CD4-positive, alpha-beta T cell (primary cell): Measurements from ENCODE around the gene UBE2F. TPM values are rescaled to one million over a fixed set of nuclear protein-coding genes. Genes with fewer than 3 reads are reported as not detected.
A peak's percentile ranks its signal among the peaks of the same experiment; 100 is the strongest.

Experiments used
- ATAC-seq: fragments of 200-7000 bp; cut with Tn5 transposase; one replicate; pipeline ENCODE4 v1.10.0; 2022; ENCODE audit warnings: mild to moderate bottlenecking; ENCODE audit not compliant: poor library complexity
- CTCF ChIA-PET: fragments of 350-600 bp; sonication (Branson Sonifier 250); formaldehyde crosslinking; loops from one replicate; lab custom pipeline; 2021; ENCODE audit warnings: antibody characterized with exemption, inconsistent platforms; lab: Charles Lee
- POLR2A ChIA-PET: fragments of 350-600 bp; sonication (Branson Sonifier 250); formaldehyde crosslinking; loops from one replicate; lab custom pipeline; 2021; ENCODE audit warnings: antibody characterized with exemption, inconsistent platforms; lab: Charles Lee
- DNase-seq, 14 experiments: peaks; one replicate each; pipeline ENCODE4 v3.0.0-alpha.2; 2013 to 2020; ENCODE audit warnings: mixed read lengths in 2 of 14
- H3K27ac ChIP-seq, 2 donors: one replicate each; pipeline versions ENCODE4 v1.5.1 to v1.7.0; 2013; ENCODE audit warnings: low read length in 2 of 2, low read depth in 1 of 2, mild to moderate bottlenecking in 1 of 2
- H3K27me3 ChIP-seq, 2 experiments: 1 replicate in 1 of 2; 2 replicates in 1 of 2; pipeline versions ENCODE4 v1.6.1 to v1.7.0; 2013; ENCODE audit warnings: low read length in 2 of 2, control low read depth in 1 of 2, mild to moderate bottlenecking in 1 of 2, moderate library complexity in 1 of 2; ENCODE audit not compliant: insufficient read depth in 2 of 2, control insufficient read depth in 1 of 2
- H3K36me3 ChIP-seq: one replicate; pipeline ENCODE4 v1.6.1; 2013; ENCODE audit warnings: low read length, control low read depth; ENCODE audit not compliant: insufficient read depth
- H3K4me1 ChIP-seq: one replicate; pipeline ENCODE4 v1.6.1; 2013; ENCODE audit warnings: low read length, control low read depth; ENCODE audit not compliant: insufficient read depth
- H3K4me3 ChIP-seq: one replicate; pipeline ENCODE4 v1.5.1; 2013; ENCODE audit warnings: mild to moderate bottlenecking, low read length, moderate library complexity
- H3K9me3 ChIP-seq, 2 experiments: 1 replicate in 1 of 2; 2 replicates in 1 of 2; pipeline versions ENCODE4 v1.6.1 to v1.7.0; 2013; ENCODE audit warnings: low read length in 2 of 2, mild to moderate bottlenecking in 2 of 2, control low read depth in 1 of 2, moderate library complexity in 1 of 2; ENCODE audit not compliant: control insufficient read depth in 1 of 2, insufficient read depth in 1 of 2
- H3K27ac Mint-ChIP-seq: one replicate; pipeline ENCODE4 v1.8.0; 2020; ENCODE audit warnings: mixed read lengths
- H3K27me3 Mint-ChIP-seq: one replicate; pipeline ENCODE4 v1.8.0; 2021; ENCODE audit warnings: mixed read lengths
- H3K36me3 Mint-ChIP-seq: one replicate; pipeline ENCODE4 v1.8.0; 2021; ENCODE audit warnings: low read depth, mixed read lengths
- H3K4me1 Mint-ChIP-seq: one replicate; pipeline ENCODE4 v1.8.0; 2021; ENCODE audit warnings: low read depth, mixed read lengths
- H3K4me3 Mint-ChIP-seq: one replicate; pipeline ENCODE4 v1.8.0; 2020; ENCODE audit warnings: mild to moderate bottlenecking, mixed read lengths
- H3K9me3 Mint-ChIP-seq: one replicate; pipeline ENCODE4 v1.8.0; 2020; ENCODE audit warnings: mixed read lengths
- intact Hi-C, 2 experiments: fragments of 100-400 bp; cut with DNase I in 1 of 2; cut with micrococcal nuclease in 1 of 2; formaldehyde crosslinking; loops; one replicate each; pipeline versions ENCODE4 v1.15.1 to v1.9.0; 2023 to 2025; cut with DNase I, micrococcal nuclease
- total RNA-seq, 174 experiments: library from RNA in 2 of 174; stranded (reverse) in 2 of 174; gene quantifications; one replicate each; pipeline ENCODE4 v1.2.3 and lab custom pipeline; 2021 to 2026
- TF ChIP-seq, protein P1 (sequence below): fragments of 200-600 bp; IDR thresholded peaks from one replicate; pipeline ENCODE4 v1.8.0; 2022; ENCODE audit warnings: antibody characterized with exemption, mild to moderate bottlenecking

The UBE2F gene
- total RNA-seq, 2 experiments from 2014 or later = 23.2 to 27.4 TPM

DNA sequence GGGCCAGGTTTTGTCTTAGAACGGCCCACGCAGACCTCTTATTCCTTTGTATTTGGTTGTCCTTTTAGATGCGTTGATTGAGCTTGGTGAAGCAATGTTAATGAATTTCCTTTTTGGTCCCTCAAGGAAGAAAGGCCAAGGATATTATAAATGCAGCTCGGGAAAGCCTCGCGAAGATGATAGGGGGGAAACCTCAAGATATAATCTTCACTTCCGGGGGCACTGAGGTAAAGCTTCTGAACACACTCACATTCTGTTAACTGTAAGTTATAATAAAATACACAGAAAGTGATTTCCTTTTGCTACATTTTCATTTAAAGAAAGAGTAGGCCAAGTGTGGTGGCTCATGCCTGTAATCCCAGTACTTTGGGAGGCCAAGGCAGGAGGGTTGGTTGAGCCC is 101.1 kb downstream of the UBE2F start:
- Histone ChIP-seq H3K36me3 (peaks cover 21% of the 10 kb centered on the region), H3K27me3 (no peaks in the 10 kb centered on the region), H3K27ac (no peak overlapping the region), H3K9me3 (peaks cover 0 to 5% of the 10 kb centered on the region in 2 experiments), H3K4me3 (no peak overlapping the region), H3K4me1 (peaks cover 33% of the 10 kb centered on the region)
- DNase-seq (peak in 1 of 14 experiments; percentile 19), ATAC-seq (no peak)
- peaks cover 29% of the 10 kb centered on the region for H3K4me1 Mint-ChIP-seq
- H3K9me3 Mint-ChIP-seq = no peaks in the 10 kb centered on the region
- intact Hi-C loops = loop anchor here in 1 of 2 experiments (10.0 kb wide), 1 partner anchor 373 kb away; no protein-coding TSS in a partner anchor
- no peaks in the 10 kb centered on the region for H3K27me3 Mint-ChIP-seq
- CTCF ChIA-PET = interaction anchor here (1.7 kb wide), 1 partner anchor 20 kb away, joined by 3 read pairs; no protein-coding TSS in a partner anchor
- no peak overlapping the region for H3K4me3 Mint-ChIP-seq
- H3K36me3 Mint-ChIP-seq = peaks cover 70% of the 10 kb centered on the region
- TF ChIP-seq, protein P1, sequence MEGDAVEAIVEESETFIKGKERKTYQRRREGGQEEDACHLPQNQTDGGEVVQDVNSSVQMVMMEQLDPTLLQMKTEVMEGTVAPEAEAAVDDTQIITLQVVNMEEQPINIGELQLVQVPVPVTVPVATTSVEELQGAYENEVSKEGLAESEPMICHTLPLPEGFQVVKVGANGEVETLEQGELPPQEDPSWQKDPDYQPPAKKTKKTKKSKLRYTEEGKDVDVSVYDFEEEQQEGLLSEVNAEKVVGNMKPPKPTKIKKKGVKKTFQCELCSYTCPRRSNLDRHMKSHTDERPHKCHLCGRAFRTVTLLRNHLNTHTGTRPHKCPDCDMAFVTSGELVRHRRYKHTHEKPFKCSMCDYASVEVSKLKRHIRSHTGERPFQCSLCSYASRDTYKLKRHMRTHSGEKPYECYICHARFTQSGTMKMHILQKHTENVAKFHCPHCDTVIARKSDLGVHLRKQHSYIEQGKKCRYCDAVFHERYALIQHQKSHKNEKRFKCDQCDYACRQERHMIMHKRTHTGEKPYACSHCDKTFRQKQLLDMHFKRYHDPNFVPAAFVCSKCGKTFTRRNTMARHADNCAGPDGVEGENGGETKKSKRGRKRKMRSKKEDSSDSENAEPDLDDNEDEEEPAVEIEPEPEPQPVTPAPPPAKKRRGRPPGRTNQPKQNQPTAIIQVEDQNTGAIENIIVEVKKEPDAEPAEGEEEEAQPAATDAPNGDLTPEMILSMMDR = no peak
- H3K27ac Mint-ChIP-seq = peak overlapping the region; percentile 18
- POLR2A ChIA-PET = interaction anchor here (0.6 kb wide), 1 partner anchor 145 kb away, joined by 3 read pairs; no protein-coding TSS in a partner anchor

DNA sequence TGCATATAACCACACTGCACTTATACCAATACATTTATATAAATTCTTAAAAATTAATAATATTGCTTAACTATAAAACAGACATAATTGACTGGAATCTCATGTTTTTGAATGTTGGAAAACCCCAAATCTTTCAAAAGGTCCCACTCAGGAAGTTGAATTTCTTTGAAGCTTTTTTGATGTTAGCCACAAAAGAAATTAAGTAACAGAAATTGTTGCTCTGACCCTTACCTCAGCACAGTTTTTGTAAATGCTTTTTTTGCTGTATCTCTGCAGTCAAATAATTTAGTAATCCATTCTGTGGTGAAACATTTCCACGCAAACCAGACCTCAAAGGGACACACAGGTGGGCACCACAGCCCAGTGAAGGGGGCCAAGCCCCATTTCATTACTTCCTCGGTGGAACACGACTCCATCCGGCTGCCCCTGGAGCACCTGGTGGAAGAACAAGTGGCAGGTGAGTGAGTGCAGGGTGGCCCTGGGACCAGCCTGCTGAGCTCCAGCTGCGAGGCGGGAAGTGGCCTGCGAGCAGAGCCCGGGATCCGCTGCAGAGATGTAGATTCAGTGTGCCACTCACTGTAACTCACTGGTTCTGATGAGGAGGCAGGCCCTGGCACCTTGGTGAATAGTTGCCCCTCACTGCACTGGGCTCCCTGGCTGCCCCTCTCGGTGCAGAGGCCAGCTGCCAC is 102.4 kb downstream of the UBE2F start:
- POLR2A ChIA-PET = interaction anchor here (0.7 kb wide), 1 partner anchor 9 kb away, joined by 3 read pairs; no protein-coding TSS in a partner anchor
- Mint-ChIP-seq H3K9me3 (no peaks in the 10 kb centered on the region), H3K4me1 (peaks cover 28% of the 10 kb centered on the region), H3K27me3 (no peaks in the 10 kb centered on the region), H3K27ac (peak overlapping the region; percentile 78), H3K36me3 (peaks cover 76% of the 10 kb centered on the region), H3K4me3 (peak overlapping the region; percentile 59)
- CTCF ChIA-PET = interaction anchor here (0.9 to 1.7 kb wide), 2 partner anchors 13 to 19 kb away, joined by 3 read pairs; no protein-coding TSS in a partner anchor
- Histone ChIP-seq H3K4me1 (peaks cover 33% of the 10 kb centered on the region), H3K27ac (peak overlapping the region in 1 of 2 donors; percentile 11), H3K27me3 (no peaks in the 10 kb centered on the region), H3K9me3 (peaks cover 0 to 5% of the 10 kb centered on the region in 2 experiments), H3K4me3 (peak overlapping the region; percentile 8), H3K36me3 (peaks cover 21% of the 10 kb centered on the region)
- peak; percentile 48 for ATAC-seq
- peak in 4 of 14 experiments; percentile 18 to 53 (median 42) for DNase-seq
- intact Hi-C loops = loop anchor here in 1 of 2 experiments (10.0 kb wide), 1 partner anchor 374 kb away; no protein-coding TSS in a partner anchor
- TF ChIP-seq, protein P1 = no peak

DNA sequence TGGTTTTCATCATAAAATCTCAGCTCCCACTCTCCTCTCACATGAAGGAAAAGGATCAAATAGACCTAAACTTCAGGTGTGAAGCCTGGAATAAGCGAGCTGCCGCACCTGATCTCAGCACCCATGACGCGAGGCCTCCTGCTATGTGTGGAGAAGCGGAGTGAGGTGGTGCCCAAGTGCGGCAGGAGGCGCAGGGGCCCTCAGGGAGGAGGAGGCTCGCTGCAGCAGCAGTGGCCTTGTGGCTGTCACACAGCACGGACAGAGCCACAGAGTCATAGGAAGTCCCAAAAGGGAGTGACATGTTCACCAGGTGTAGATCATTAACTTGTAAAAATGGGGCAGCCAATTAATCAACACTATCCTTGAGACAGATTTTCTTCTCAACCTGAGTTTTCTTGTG is 103.1 kb downstream of the UBE2F start:
- TF ChIP-seq, protein P1 = no peak
- CTCF ChIA-PET = interaction anchor here (0.5 to 0.9 kb wide), 2 partner anchors 12 to 17 kb away, joined by 3 to 4 read pairs; no protein-coding TSS in a partner anchor
- POLR2A ChIA-PET = no interaction called here
- H3K4me3 Mint-ChIP-seq = no peak overlapping the region
- Histone ChIP-seq H3K9me3 (peaks cover 0 to 5% of the 10 kb centered on the region in 2 experiments), H3K27ac (peak overlapping the region in 1 of 2 donors; percentile 11), H3K4me1 (peaks cover 33% of the 10 kb centered on the region), H3K4me3 (no peak overlapping the region), H3K27me3 (no peaks in the 10 kb centered on the region), H3K36me3 (peaks cover 18% of the 10 kb centered on the region)
- no peaks in the 10 kb centered on the region for H3K27me3 Mint-ChIP-seq
- intact Hi-C loops = loop anchor here in 1 of 2 experiments (10.0 kb wide), 1 partner anchor 375 kb away; no protein-coding TSS in a partner anchor
- H3K36me3 Mint-ChIP-seq = peaks cover 73% of the 10 kb centered on the region
- H3K9me3 Mint-ChIP-seq = no peaks in the 10 kb centered on the region
- H3K4me1 Mint-ChIP-seq = peaks cover 31% of the 10 kb centered on the region
- H3K27ac Mint-ChIP-seq = peak overlapping the region; percentile 78
- DNase-seq (no peak), ATAC-seq (no peak)
